Thoracic aorta (tissue), 2 donors: ENCODE results near the gene TBC1D30. TPM values are rescaled to one million over a fixed set of nuclear protein-coding genes. Genes with fewer than 3 reads are reported as not detected.

Source experiments
- ATAC-seq: fragments of 150-250 bp; one replicate; pipeline ENCODE4 v1.8.0; 2017; ENCODE audit warnings: low read depth; ENCODE audit not compliant: insufficient number of reproducible peaks, low FRiP score
- DNase-seq: peaks from one replicate; pipeline ENCODE4 v3.0.0-alpha.2; 2020; ENCODE audit warnings: low spot score
- H3K27ac ChIP-seq, 2 donors: fragments of 200-600 bp; sonication (generic); 1 replicate in 1 of 2; 2 replicates in 1 of 2; pipeline ENCODE4 v1.5.1; 2016; ENCODE audit warnings: mild to moderate bottlenecking in 2 of 2, moderate library complexity in 2 of 2
- H3K27me3 ChIP-seq: fragments of 200-600 bp; sonication (generic); replicated peaks from 2 replicates; pipeline ENCODE4 v1.6.0; 2016; ENCODE audit warnings: mild to moderate bottlenecking; ENCODE audit not compliant: insufficient read depth
- H3K36me3 ChIP-seq: fragments of 200-600 bp; sonication (generic); one replicate; pipeline ENCODE4 v1.5.1; 2016
- H3K4me1 ChIP-seq, 2 donors: fragments of 200-600 bp; sonication (generic); 1 replicate in 1 of 2; 2 replicates in 1 of 2; pipeline versions ENCODE4 v1.5.1 to v1.6.0; 2016; ENCODE audit warnings: low read depth in 2 of 2, mild to moderate bottlenecking in 1 of 2; ENCODE audit not compliant: control insufficient read depth in 1 of 2
- H3K4me3 ChIP-seq: fragments of 200-600 bp; sonication (generic); 2 replicates; pipeline ENCODE4 v1.5.1; 2016; ENCODE audit warnings: mild to moderate bottlenecking
- H3K9me3 ChIP-seq: fragments of 200-600 bp; sonication (generic); 2 replicates; pipeline ENCODE4 v1.5.1; 2016
- CTCF ChIP-seq: fragments of 200-600 bp; sonication (generic); IDR thresholded peaks from one replicate; pipeline ENCODE4 v1.5.1; 2019; ENCODE audit warnings: antibody characterized with exemption
- total RNA-seq, 2 donors: library from RNA; depleted of rRNA; stranded (reverse); fragments of >200 nt; gene quantifications; one replicate each; pipeline versions ENCODE4 v1.1.0 to v1.2.3, GENCODE V29; 2016

The TBC1D30 gene
- total RNA-seq, 2 donors from 2014 or later = 7.6 to 19.0 TPM

- no peak overlapping the region for H3K27ac ChIP-seq
- no peak for ATAC-seq
- DNase-seq = no peak
Observed at GRCh38 chr12:64860446-64860998, 36.1 kb downstream of the TBC1D30 start.

GRCh38 chr12:64864319-64864718 lies 39.9 kb downstream of the TBC1D30 start:
- no peaks in the 10 kb centered on the region for H3K36me3 ChIP-seq
- no peak for ATAC-seq
- TF ChIP-seq CTCF = no peak

More at GRCh38 chr12:64860446-64860998, 36.1 kb downstream of the TBC1D30 start:
- H3K36me3 ChIP-seq = no peaks in the 10 kb centered on the region
- no peak overlapping the region for H3K4me3 ChIP-seq
- H3K4me1 ChIP-seq = no peaks in the 10 kb centered on the region
- no peaks in the 10 kb centered on the region for H3K9me3 ChIP-seq
- TF ChIP-seq CTCF = no peak
- peaks cover 5% of the 10 kb centered on the region for H3K27me3 ChIP-seq

GRCh38 chr12:64875186-64875585 lies 50.7 kb downstream of the TBC1D30 start:
- no peak overlapping the region for H3K4me3 ChIP-seq
- H3K27me3 ChIP-seq = no peaks in the 10 kb centered on the region
- H3K36me3 ChIP-seq = no peaks in the 10 kb centered on the region
- ATAC-seq (no peak), DNase-seq (no peak)
- H3K27ac ChIP-seq = no peak overlapping the region
- no peaks in the 10 kb centered on the region for H3K9me3 ChIP-seq
- TF ChIP-seq CTCF = no peak
- no peaks in the 10 kb centered on the region for H3K4me1 ChIP-seq

More at GRCh38 chr12:64864319-64864718, 39.9 kb downstream of the TBC1D30 start:
- Histone ChIP-seq H3K4me1 (no peaks in the 10 kb centered on the region), H3K4me3 (no peak overlapping the region), H3K9me3 (no peaks in the 10 kb centered on the region), H3K27ac (no peak overlapping the region), H3K27me3 (peaks cover 5% of the 10 kb centered on the region)
- no peak for DNase-seq

GRCh38 chr12:64876388-64877071 lies 52.1 kb downstream of the TBC1D30 start:
- Histone ChIP-seq H3K9me3 (no peaks in the 10 kb centered on the region), H3K27me3 (no peaks in the 10 kb centered on the region), H3K36me3 (no peaks in the 10 kb centered on the region), H3K27ac (no peak overlapping the region), H3K4me3 (no peak overlapping the region), H3K4me1 (no peaks in the 10 kb centered on the region)
- TF ChIP-seq CTCF = no peak
- DNase-seq = no peak
- no peak for ATAC-seq

GRCh38 chr12:64877363-64878004 lies 53.0 kb downstream of the TBC1D30 start:
- Histone ChIP-seq H3K9me3 (no peaks in the 10 kb centered on the region), H3K36me3 (no peaks in the 10 kb centered on the region), H3K4me3 (no peak overlapping the region), H3K27me3 (no peaks in the 10 kb centered on the region), H3K27ac (no peak overlapping the region), H3K4me1 (no peaks in the 10 kb centered on the region)
- no peak for ATAC-seq
- no peak for TF ChIP-seq CTCF
- DNase-seq = no peak
